ENCODE measurements around the gene KCNG2. TPM values are rescaled to one million over a fixed set of nuclear protein-coding genes. Genes with fewer than 3 reads are reported as not detected.
"Not testable (repeated sequence)": the region's sequence is repeated elsewhere in the genome, so short reads cannot be mapped to it uniquely, and the experiment has no call there.

Gene KCNG2
- total RNA-seq, 1 donor from 2014 or later: 0.51 TPM

DNA sequence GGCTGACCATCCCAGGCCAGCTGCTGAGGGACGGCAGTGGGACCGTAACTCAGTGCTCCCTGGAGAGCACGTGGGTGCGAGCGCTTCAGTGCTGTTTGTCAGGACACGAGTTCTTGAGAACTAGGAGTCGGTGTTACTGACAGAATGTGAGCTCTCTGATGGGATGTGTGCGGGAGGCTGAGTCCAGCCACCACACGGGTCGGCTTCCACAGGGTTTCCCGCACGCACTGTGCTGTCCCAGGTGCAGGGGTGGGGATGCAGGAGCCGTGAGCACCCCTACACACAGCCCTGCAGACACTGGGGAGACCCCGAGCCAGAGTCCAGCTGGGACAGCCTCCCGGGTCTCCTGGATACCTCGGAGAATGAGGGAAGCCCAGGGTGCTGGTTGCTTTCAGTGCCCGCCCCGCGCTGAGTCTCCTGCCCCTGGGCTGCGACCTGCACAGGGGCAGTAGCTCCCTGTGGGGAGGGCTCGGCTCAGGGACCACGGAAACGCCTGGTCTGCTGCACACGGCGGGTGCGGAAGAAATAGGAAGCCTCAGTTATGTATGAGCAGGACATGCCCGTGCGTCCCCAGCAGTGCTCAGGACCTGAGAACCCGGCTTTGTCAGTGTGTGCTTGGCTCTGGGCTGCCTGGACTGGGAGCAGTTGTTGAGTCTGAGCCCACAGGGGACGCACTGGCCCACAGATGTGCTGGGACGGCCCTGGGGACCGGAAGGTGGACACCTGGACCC is 71.2 kb downstream of the KCNG2 start:
- peak; percentile 83 for DNase-seq (ENCODE audit: low spot score)

- peak; percentile 77 for DNase-seq (ENCODE audit: low spot score)
Observed at GRCh38 chr18:79869591-79870300, 72.0 kb downstream of the KCNG2 start.

- peak; percentile 26 for DNase-seq (ENCODE audit: low spot score)
Observed at GRCh38 chr18:79870301-79871025, 72.7 kb downstream of the KCNG2 start.

- DNase-seq (ENCODE audit: low spot score): peak; percentile 88
Observed at GRCh38 chr18:79871026-79871390, 73.3 kb downstream of the KCNG2 start.

- DNase-seq (ENCODE audit: low spot score): peak; percentile 84
Observed at GRCh38 chr18:79871481-79872091, 73.8 kb downstream of the KCNG2 start.

GRCh38 chr18:79872527-79873444 is 75.0 kb downstream of the KCNG2 start:
- DNase-seq (ENCODE audit: low spot score): peak; percentile 80

DNA sequence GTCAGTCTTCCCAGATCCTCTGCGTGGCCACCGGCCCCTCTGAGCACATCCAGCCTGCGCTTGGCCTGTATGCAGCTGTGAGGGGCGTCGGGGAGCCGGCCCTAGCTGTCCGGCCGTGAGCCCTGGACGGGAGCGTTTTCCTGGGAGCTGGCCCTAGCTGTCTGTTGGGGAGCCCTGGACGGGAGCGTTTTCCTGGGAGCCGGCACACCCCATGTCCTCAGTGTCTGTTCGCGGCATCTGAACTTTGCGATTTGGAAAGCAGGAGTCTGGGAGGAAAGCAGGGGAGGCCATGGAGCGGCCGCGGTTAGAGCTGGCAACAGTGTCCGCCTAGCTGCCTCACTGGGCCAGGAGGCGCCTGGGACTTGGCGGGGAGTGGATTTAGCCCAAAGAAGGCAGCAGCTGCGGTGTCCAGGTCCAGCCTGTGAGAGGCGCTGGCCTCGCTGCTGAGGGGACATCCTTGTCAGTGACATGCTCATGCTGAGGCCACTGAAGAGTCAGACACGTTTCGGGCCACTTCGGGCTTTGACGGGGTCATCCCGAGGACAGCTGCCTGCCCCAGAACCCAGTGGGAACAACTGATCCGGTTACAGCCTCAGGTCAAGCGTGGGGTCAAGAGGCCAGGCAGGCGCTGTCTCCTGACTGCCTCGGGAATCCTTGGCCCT is 75.8 kb downstream of the KCNG2 start:
- peak; percentile 88 for DNase-seq (ENCODE audit: low spot score)

DNA sequence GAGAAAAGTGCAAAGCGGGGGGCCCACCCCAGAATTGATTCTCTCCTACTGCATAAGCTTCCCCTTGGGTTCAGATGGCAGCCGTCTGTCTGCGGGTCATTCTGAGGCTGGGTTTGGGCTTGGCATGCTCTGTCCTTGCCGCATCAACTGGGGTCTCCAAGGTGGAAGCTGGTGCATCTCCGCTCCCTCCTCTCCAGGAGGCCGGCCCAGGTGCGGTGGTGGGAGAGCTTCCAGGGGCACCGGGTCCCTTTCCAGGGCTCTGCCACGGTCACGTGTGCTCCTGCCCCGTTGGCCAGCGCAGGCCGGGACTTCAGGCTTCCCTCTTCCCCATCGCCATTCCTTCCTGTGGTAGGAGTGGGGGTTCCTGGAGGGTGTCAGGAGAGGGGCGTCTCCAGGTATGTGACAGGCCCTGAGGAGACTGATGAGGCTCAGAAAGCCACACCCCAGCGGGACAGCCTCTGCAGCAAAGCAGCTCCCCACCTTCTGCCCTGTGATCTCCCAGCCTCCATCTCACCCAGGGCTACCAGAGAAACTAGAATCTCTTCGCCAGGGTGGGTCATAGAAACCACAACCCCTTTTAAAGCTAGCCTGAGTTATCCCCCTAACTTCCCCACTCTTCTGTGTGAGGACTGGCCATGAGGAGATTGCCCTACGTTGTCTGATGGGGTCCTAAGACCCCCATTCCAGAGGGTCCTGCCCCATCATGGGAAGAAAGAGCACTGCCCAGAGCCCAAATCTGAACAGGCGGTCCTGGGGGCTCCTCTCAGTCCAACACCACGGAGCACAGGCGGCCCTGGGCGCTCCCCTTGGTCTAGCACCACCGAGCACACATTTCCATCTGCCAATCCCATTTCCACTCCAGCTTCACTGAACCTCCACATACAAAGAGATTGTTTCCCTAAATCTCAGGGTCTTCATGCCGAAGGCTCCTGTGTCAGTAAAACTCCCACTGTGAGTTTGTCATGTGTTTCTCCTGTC is 77.1 kb downstream of the KCNG2 start:
- DNase-seq (ENCODE audit: low spot score): peak; percentile 47

- DNase-seq (ENCODE audit: low spot score): peak; percentile 65
Observed at GRCh38 chr18:79875531-79875919, 77.8 kb downstream of the KCNG2 start.

GRCh38 chr18:79875931-79876461 is 78.3 kb downstream of the KCNG2 start:
- DNase-seq (ENCODE audit: low spot score): peak; percentile 83

- DNase-seq (ENCODE audit: low spot score): peak; percentile 78
Observed at GRCh38 chr18:79876497-79876896, 78.8 kb downstream of the KCNG2 start.

- peak; percentile 84 for DNase-seq (ENCODE audit: low spot score)
Observed at GRCh38 chr18:79877163-79878091, 79.7 kb downstream of the KCNG2 start.

GRCh38 chr18:79878246-79878645 is 80.5 kb downstream of the KCNG2 start:
- DNase-seq (ENCODE audit: low spot score): not testable (repeated sequence)

GRCh38 chr18:79878741-79879378 is 81.1 kb downstream of the KCNG2 start:
- DNase-seq (ENCODE audit: low spot score): peak; percentile 72

- peak; percentile 47 for DNase-seq (ENCODE audit: low spot score)
Observed at GRCh38 chr18:79879566-79879965, 81.8 kb downstream of the KCNG2 start.

- peak; percentile 67 for DNase-seq (ENCODE audit: low spot score)
Observed at GRCh38 chr18:79881695-79882094, 84.0 kb downstream of the KCNG2 start.

Measured in mesenteric fat pad (tissue), 1 donor.